ENCODE data around the gene DRAP1.

The DRAP1 gene

DNA sequence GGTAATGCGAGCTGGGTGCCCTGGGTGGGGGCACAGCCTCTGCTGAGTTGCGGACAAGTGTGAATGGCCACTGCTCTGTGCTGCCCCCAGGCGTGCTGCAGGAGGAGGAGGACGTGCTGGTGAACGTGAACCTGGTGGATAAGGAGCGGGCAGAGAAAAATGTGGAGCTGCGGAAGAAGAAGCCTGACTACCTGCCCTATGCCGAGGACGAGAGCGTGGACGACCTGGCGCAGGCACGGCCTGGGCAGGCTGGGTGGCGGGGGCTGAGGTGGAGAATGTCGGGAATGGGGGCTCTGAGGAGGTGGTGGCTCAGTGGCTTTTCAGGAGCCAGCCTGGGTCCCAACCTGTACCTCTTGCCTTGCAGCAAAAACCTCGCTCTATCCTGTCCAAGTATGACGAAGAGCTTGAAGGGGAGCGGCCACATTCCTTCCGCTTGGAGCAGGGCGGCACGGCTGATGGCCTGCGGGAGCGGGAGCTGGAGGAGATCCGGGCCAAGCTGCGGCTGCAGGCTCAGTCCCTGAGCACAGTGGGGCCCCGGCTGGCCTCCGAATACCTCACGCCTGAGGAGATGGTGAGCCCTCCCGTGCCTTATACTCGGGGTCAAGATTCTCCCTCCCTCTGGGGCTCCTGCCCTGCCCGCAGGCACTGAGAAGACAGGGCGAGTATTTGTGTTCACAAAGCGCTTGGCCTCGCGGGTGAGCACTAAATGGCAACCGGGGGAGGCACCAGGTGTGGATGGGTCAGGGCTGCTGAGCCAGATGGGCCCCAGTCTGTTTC is 46.9 kb downstream of the DRAP1 start:
- no peak for DNase-seq

DNA sequence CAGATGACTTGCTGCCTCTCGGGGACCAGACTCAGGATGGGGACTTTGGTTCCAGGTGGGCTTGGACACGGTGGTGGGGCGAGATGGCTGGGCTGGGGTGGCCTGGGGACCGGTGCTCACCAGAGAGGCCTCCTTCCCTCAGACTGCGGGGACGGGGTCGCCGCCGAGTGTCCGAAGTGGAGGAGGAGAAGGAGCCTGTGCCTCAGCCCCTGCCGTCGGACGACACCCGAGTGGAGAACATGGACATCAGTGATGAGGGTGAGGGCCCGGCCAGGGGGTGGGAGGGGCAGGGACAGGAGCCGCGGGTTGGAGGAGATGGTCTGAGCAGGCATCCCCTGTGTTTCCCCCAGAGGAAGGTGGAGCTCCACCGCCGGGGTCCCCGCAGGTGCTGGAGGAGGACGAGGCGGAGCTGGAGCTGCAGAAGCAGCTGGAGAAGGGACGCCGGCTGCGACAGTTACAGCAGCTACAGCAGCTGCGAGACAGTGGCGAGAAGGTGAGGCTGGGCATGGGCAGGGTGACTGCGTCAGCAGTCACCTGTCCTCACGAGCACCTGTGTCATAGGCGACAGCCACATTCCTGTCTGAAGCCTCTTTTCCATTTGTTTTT is 48.2 kb downstream of the DRAP1 start:
- DNase-seq = no peak

DNA sequence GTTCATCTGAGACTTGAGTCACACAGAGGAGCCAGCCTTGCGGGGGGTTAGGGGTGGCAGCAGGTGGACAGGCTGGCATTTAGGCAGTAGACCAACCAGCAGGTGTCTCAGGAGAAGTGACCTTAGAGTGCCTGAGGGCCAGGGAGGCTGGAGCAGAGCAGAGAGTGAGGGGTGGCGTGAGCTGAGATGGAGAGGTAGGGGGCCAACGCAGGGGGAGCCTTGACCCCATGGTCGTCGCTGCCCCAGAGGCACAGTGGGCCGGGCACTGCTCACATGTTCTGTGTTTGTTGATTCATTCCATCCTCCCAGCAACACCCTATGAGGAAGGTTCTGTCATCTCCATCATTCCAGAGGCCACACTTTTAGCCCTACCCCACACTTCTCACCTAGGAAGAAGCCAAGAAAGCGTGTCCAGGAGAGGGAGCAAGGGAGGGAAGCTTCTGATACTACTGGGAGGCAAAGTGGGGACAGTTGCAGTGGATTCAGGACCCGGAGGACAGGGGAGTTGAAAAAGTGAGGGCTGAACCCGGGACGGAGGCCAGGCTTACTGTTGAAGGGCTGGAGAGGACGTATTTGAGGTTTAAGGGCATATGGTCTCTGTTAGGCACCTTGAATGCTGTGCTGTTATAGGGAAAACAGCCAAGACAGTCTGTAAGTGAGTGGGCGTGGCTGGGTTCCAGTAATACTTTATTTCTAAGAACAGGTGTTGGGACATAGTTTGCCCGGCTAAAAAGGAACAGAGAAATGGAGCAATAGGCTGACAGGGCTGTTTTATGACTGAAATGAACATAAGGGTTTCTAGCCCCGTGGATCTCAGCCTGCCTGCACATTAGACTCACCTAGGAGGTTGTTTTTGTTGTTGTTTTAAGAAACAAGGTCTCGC is 49.6 kb downstream of the DRAP1 start:
- DNase-seq = no peak
